GM12874 (cell line): Measurements from ENCODE around the gene LIMK1.

ENCODE experiments used
- TF ChIP-seq, protein P1 (sequence below): IDR thresholded peaks from 2 replicates; pipeline ENCODE4 v1.5.1; 2011; ENCODE audit warnings: low read depth, mild to moderate bottlenecking, control low read depth, low read length, moderate library complexity; ENCODE audit not compliant: insufficient read depth

The LIMK1 gene

DNA sequence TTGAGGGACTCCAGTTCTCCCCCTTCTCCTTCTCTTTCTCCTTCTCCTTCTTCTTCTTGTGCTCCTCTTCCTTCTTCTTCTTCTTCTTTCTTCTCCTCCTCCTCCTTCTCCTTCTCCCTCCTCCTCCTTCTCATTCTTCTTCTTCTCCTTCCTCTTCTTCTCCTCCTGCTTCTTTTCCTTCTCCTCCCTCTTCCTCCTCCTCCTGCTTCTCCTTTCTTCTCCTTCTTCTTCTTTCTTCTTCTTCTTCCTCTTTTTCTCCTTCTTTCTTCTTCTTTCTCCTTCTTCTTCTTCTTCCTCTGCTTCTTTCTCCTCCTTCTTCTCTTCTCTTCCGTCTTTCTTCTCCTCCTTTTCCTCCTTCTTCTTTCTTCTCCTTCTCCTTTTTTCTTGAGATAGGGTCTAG is 25.6 kb upstream of the LIMK1 start:
- TF ChIP-seq, protein P1, sequence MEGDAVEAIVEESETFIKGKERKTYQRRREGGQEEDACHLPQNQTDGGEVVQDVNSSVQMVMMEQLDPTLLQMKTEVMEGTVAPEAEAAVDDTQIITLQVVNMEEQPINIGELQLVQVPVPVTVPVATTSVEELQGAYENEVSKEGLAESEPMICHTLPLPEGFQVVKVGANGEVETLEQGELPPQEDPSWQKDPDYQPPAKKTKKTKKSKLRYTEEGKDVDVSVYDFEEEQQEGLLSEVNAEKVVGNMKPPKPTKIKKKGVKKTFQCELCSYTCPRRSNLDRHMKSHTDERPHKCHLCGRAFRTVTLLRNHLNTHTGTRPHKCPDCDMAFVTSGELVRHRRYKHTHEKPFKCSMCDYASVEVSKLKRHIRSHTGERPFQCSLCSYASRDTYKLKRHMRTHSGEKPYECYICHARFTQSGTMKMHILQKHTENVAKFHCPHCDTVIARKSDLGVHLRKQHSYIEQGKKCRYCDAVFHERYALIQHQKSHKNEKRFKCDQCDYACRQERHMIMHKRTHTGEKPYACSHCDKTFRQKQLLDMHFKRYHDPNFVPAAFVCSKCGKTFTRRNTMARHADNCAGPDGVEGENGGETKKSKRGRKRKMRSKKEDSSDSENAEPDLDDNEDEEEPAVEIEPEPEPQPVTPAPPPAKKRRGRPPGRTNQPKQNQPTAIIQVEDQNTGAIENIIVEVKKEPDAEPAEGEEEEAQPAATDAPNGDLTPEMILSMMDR: no peak

DNA sequence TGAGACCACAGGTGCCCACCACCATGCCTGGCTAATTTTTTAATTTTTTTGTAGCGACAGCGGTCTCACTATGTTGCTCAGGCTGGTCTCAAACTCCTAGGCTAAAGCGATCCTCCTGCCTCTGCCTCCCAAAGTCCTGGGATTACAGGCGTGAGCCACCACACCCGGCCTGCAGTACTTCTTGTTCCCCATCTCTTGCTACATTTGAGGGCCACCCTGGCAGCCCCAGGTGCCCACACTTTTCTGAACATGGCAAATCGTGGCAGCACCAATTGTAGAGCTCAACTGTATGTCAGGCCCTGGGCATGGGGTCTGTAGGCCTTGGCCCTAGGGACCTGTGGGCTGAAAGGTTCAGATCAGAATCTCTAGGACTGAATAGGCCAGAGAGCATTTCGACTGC is 25.1 kb upstream of the LIMK1 start:
- TF ChIP-seq, protein P1: no peak

DNA sequence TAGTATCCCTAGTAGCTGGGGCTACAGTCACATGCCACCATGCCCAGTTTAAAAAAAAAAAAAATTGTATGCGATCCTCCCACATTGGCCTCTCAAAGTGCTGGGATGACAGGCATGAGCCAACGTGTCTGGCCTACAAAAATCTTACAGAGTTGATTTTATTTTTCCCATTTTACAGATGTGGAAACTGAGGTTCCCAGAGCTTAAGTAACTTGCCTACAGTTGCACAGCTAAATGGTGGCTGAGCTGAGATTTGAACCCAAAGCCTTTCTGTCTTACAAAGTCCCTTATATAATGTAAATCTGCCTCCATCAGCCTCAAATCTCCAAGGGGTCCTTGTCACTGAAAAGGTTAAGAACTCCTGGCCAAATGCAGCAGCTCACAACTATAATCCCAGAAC is 24.6 kb upstream of the LIMK1 start:
- TF ChIP-seq, protein P1: no peak

DNA sequence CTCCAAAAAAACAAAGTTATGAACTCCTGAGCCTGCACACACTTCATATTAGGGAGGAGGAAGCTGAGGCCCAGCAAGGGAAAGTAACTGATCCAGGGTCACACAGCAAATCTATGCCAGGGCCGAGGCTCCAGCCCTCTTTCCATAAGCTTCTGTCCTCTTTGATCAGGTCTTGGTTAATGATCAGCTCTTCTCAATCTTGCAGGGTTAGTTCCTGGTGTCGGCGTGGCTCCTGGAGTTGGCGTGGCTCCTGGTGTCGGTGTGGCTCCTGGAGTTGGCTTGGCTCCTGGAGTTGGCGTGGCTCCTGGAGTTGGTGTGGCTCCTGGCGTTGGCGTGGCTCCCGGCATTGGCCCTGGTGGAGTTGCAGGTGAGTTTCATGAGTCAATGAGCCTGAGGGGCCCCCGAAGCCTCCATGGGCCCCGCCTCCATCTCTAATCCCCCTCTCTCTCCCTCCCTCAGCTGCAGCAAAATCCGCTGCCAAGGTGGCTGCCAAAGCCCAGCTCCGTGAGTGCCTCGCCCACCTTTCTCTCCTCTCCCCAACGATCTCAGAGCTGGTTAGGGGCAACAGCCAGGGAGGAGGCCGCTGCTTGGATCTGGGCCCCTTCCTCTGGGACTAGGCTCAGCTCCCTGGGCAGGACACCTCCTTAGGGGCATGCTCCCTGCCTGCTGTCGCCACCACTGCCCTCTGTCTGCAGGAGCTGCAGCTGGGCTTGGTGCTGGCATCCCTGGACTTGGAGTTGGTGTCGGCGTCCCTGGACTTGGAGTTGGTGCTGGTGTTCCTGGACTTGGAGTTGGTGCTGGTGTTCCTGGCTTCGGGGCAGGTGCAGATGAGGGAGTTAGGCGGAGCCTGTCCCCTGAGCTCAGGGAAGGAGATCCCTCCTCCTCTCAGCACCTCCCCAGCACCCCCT is 23.7 kb upstream of the LIMK1 start:
- TF ChIP-seq, protein P1: no peak

DNA sequence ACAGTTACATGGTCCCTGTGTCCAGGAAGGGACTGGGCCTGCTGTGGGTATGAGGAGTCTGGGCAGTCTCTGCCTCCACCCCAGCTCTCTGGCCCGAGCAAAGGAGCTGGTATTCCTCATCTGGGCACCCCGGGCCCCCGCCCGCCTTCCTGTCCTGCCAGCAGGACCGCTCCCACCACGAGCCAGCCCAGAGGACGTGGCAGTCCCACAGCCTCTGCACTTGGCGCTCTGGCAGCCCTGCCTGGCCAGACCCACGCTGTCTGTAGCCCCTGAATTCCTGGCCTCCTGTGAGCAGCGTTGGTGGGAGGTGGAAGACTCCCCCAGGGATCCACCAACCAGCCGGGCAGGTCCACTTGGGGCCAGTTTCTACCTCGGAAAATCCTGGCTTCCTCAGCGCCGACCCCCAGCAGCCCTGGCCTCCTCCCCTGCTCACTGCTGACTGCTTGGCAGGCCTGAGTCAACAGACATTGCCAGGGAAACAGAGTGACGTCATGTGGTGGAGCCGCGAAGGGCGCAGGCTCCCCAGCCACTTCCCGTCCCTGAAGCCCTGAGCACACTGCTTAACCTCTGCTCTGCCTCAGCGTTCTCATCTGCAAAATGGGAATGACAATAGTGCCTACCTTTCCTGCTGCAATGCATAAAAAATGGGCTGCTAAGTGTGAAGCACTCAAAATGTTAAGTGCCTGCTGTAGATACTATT is 21.6 kb upstream of the LIMK1 start:
- TF ChIP-seq, protein P1: no peak

DNA sequence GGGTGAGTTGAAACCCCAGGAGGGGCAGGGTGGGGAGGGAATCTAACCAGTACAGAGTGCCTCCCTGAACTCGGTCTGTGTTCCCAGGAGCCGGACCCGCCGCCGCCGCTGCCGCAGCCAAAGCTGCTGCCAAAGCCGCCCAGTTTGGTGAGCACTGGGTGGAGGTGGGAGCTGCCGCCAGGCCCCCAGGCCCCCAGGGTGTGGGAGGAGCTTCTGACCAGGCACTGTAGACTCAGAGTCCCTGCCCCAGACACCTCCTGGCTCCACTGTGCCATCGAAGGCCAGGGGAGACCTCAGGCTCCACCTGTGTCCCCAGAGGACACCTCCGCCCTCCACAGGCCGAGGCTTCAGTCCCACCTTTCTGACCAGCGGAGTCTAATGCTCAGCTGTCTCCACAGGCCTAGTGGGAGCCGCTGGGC is 20.4 kb upstream of the LIMK1 start:
- TF ChIP-seq, protein P1: no peak

DNA sequence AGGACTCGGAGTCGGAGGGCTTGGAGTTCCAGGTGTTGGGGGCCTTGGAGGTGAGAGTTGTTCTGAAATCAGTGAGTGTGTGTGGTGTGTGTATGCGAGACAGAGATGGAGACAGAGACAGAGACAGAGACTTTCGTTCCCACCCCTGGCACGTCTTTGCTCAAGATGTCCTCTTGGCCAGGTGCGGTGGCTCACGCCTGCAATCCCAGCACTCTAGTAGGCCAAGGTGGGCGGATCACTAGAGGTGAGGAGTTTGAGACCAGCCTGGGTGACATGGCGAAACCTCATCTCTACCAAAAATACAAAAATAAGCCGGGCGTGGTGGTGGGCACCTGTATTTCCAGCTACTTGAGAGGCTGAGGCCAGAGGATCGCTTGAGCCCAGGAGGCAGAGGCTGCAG is 20.0 kb upstream of the LIMK1 start:
- TF ChIP-seq, protein P1: no peak
